Hepatocyte (in vitro differentiated cells): Measurements from ENCODE around the gene RAB22A. TPM values are rescaled to one million over a fixed set of nuclear protein-coding genes. Genes with fewer than 3 reads are reported as not detected.
A peak's percentile ranks its signal among the peaks of the same experiment; 100 is the strongest.
"Not testable (repeated sequence)": the region's sequence is repeated elsewhere in the genome, so short reads cannot be mapped to it uniquely, and the experiment has no call there.

ENCODE experiments used
- DNase-seq: peaks from one replicate; pipeline ENCODE4 v3.0.0-alpha.2; 2016; ENCODE audit warnings: low spot score
- H2AFZ ChIP-seq: fragments of 200-600 bp; sonication (generic); 2 replicates; pipeline ENCODE4 v1.6.0; 2016; ENCODE audit warnings: antibody characterized with exemption, mild to moderate bottlenecking
- H3K27ac ChIP-seq: fragments of 200-600 bp; sonication (generic); 2 replicates; pipeline ENCODE4 v1.5.1; 2016; ENCODE audit warnings: mild to moderate bottlenecking
- H3K27me3 ChIP-seq: fragments of 200-600 bp; sonication (generic); 2 replicates; pipeline ENCODE4 v1.6.1; 2016
- H3K36me3 ChIP-seq: fragments of 200-600 bp; sonication (generic); replicated peaks from 2 replicates; pipeline ENCODE4 v1.5.1; 2016; ENCODE audit warnings: low read depth; ENCODE audit not compliant: insufficient read depth
- H3K4me1 ChIP-seq: fragments of 200-600 bp; sonication (generic); 2 replicates; pipeline ENCODE4 v1.5.1; 2016; ENCODE audit warnings: mild to moderate bottlenecking, moderate library complexity; ENCODE audit not compliant: insufficient read depth
- H3K4me2 ChIP-seq: fragments of 200-600 bp; sonication (generic); 2 replicates; pipeline ENCODE4 v1.6.0; 2016
- H3K4me3 ChIP-seq: fragments of 200-600 bp; sonication (generic); 2 replicates; pipeline ENCODE4 v1.5.1; 2016; ENCODE audit warnings: mild to moderate bottlenecking
- H3K79me2 ChIP-seq: fragments of 200-600 bp; sonication (generic); 2 replicates; pipeline ENCODE4 v1.6.0; 2017; ENCODE audit warnings: mild to moderate bottlenecking
- H3K9me2 ChIP-seq: fragments of 200-600 bp; sonication (generic); replicated peaks from 2 replicates; pipeline ENCODE4 v1.6.0; 2017; ENCODE audit warnings: mild to moderate bottlenecking; ENCODE audit not compliant: insufficient read depth
- H3K9me3 ChIP-seq: fragments of 200-600 bp; sonication (generic); 2 replicates; pipeline ENCODE4 v1.5.1; 2016; ENCODE audit warnings: low read depth, mild to moderate bottlenecking
- H4K20me1 ChIP-seq: fragments of 200-600 bp; sonication (generic); 2 replicates; pipeline ENCODE4 v1.6.0; 2016; ENCODE audit warnings: mild to moderate bottlenecking; ENCODE audit not compliant: insufficient read depth, poor library complexity, severe bottlenecking
- EZH2 ChIP-seq: fragments of 200-600 bp; sonication (generic); IDR thresholded peaks from 2 replicates; pipeline ENCODE4 v1.6.1; 2016; ENCODE audit warnings: antibody characterized with exemption, mild to moderate bottlenecking, borderline replicate concordance
- EZH2phosphoT487 ChIP-seq: fragments of 200-600 bp; sonication (generic); IDR thresholded peaks from one replicate; pipeline ENCODE4 v1.6.1; 2018; ENCODE audit warnings: antibody characterized with exemption, mild to moderate bottlenecking, low read depth, moderate library complexity; ENCODE audit not compliant: unreplicated experiment, severe bottlenecking
- WGBS: methylation state at CpG from one replicate; pipeline ENCODE4 v1.1.6; 2016; ENCODE audit warnings: low lambda C conversion rate; ENCODE audit errors: missing lambda C conversion rate; 5-methylcytosine and 5-hydroxymethylcytosine counted together
- polyA plus RNA-seq: library from polyadenylated mRNA; unstranded; fragments of >200 nt; fragmentation: Nextera tagmentation; extraction: Ambion mirVana; gene quantifications from 2 replicates; pipeline ENCODE4 v1.2.1, GENCODE V29; 2016
- total RNA-seq: library from RNA; depleted of rRNA; stranded (reverse); fragments of >200 nt; gene quantifications from 2 replicates; pipeline ENCODE4 v1.2.3, GENCODE V29; 2014
- TF ChIP-seq, protein P1 (sequence below): fragments of 200-600 bp; sonication (generic); IDR thresholded peaks from 2 replicates; pipeline ENCODE4 v1.5.1; 2016; ENCODE audit warnings: antibody characterized with exemption, mild to moderate bottlenecking; ENCODE audit not compliant: poor library complexity

Gene RAB22A
- total and polyA plus RNA-seq, 2 experiments from 2014 or later: 18.4 to 26.9 TPM

DNA sequence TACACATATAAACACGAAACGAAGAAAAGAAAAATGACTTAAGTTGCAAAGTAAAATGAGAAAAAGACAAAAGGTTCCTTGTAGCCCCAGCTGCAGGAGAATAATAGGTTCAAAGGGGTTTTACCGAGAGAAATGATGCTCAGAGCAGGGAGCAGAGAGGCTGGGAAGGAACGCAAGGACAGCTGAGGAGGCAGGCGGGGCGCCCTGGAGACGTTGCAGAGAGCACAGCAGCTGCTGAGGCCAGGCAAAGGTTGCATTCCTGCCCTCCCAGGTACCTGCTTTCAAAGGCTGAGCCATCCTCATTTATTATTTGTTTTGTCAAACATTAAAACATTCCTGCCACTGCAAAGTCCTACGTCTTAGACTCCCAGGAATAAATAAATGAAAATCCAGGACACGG, 63.3 kb downstream of the RAB22A start:
- no peaks in the 10 kb centered on the region for H3K36me3 ChIP-seq
- H3K27me3 ChIP-seq: no peaks in the 10 kb centered on the region
- H3K9me2 ChIP-seq: no peaks in the 10 kb centered on the region
- TF ChIP-seq, protein P1, sequence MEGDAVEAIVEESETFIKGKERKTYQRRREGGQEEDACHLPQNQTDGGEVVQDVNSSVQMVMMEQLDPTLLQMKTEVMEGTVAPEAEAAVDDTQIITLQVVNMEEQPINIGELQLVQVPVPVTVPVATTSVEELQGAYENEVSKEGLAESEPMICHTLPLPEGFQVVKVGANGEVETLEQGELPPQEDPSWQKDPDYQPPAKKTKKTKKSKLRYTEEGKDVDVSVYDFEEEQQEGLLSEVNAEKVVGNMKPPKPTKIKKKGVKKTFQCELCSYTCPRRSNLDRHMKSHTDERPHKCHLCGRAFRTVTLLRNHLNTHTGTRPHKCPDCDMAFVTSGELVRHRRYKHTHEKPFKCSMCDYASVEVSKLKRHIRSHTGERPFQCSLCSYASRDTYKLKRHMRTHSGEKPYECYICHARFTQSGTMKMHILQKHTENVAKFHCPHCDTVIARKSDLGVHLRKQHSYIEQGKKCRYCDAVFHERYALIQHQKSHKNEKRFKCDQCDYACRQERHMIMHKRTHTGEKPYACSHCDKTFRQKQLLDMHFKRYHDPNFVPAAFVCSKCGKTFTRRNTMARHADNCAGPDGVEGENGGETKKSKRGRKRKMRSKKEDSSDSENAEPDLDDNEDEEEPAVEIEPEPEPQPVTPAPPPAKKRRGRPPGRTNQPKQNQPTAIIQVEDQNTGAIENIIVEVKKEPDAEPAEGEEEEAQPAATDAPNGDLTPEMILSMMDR: no peak
- no peak for TF ChIP-seq EZH2phosphoT487
- no peak for TF ChIP-seq EZH2
- H3K9me3 ChIP-seq: no peaks in the 10 kb centered on the region
- no peaks in the 10 kb centered on the region for H3K79me2 ChIP-seq
- H3K27ac ChIP-seq: no peak overlapping the region
- DNase-seq: peak; percentile 62
- H4K20me1 ChIP-seq: no peaks in the 10 kb centered on the region
- WGBS: 49% methylated on average over 9 of the region's 9 CpGs
- H3K4me2 ChIP-seq: no peak overlapping the region
- no peaks in the 10 kb centered on the region for H3K4me1 ChIP-seq
- no peak overlapping the region for H2AFZ ChIP-seq
- no peak overlapping the region for H3K4me3 ChIP-seq

DNA sequence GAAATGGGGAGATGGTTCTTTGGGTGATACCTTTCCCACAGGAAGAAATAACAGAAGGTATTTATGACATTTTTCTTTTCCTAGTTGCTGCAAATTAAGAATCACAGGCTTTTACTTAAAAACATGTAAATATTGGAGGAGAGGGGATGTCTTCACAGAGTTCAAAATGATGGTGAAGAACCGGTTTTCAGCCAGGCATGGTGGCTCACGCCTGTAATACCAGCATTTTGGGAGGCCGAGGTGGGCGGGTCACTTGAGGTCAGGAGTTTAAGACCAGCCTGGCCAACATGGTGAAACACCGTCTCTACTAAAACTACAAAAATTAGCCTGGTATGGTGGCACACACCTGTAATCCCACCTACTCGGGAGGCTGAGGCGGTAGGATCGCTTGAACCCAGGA, 63.8 kb downstream of the RAB22A start:
- H3K4me2 ChIP-seq, H3K36me3 ChIP-seq, H3K4me1 ChIP-seq, H3K9me2 ChIP-seq, H2AFZ ChIP-seq, DNase-seq, H3K27me3 ChIP-seq, H3K4me3 ChIP-seq, H4K20me1 ChIP-seq, H3K9me3 ChIP-seq, H3K79me2 ChIP-seq: not testable (repeated sequence)
- peak overlapping the region; percentile 24 for H3K27ac ChIP-seq
- 92% methylated on average over 8 of the region's 8 CpGs for WGBS

DNA sequence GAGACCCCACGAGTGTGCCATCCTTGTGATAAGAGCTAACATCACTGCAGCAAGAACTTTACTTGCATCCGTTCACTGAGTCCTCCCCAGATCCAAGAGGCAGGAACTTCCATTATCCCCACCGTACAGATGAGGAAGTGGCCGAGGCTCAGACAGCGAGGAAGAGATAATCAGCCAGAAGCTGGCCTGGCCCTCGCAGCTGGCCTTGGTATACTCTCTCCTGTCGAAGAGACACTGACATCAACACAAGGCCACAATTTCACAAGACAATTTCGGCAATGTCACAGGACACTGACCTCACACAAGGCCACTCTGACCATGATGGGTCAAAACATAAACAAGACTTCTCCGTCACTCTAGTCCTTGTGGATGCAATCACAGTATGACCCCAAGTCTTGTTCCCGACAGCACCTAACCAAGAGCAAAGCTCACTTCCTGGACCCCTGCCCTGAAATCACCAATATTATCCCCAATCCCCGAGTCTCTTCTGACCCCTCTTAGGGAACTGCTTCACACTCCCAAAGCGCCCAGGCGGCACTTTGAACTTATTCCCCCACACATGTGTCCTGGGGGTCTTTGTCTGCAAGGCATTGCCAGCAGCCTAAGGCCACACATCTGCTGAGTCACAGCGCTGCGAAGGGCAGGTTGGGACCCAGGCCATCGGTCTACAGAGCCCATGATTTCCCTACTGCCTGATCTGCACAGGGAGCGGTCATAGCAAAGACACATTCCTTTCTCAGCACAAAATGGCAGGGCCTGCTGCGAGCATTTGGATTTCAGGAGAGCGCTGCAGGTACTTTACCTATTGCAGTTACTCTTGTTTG, 64.7 kb downstream of the RAB22A start:
- H3K27ac ChIP-seq: no peak overlapping the region
- no peaks in the 10 kb centered on the region for H3K27me3 ChIP-seq
- no peak overlapping the region for H3K4me3 ChIP-seq
- no peak for DNase-seq
- H2AFZ ChIP-seq: no peak overlapping the region
- TF ChIP-seq EZH2 (no peak), EZH2phosphoT487 (no peak)
- TF ChIP-seq, protein P1: no peak
- no peaks in the 10 kb centered on the region for H3K4me1 ChIP-seq
- H4K20me1 ChIP-seq: no peaks in the 10 kb centered on the region
- WGBS: 84% methylated on average over 19 of the region's 19 CpGs
- no peak overlapping the region for H3K4me2 ChIP-seq
- H3K9me2 ChIP-seq: no peaks in the 10 kb centered on the region
- H3K36me3 ChIP-seq: no peaks in the 10 kb centered on the region
- H3K9me3 ChIP-seq: no peaks in the 10 kb centered on the region
- H3K79me2 ChIP-seq: no peaks in the 10 kb centered on the region

DNA sequence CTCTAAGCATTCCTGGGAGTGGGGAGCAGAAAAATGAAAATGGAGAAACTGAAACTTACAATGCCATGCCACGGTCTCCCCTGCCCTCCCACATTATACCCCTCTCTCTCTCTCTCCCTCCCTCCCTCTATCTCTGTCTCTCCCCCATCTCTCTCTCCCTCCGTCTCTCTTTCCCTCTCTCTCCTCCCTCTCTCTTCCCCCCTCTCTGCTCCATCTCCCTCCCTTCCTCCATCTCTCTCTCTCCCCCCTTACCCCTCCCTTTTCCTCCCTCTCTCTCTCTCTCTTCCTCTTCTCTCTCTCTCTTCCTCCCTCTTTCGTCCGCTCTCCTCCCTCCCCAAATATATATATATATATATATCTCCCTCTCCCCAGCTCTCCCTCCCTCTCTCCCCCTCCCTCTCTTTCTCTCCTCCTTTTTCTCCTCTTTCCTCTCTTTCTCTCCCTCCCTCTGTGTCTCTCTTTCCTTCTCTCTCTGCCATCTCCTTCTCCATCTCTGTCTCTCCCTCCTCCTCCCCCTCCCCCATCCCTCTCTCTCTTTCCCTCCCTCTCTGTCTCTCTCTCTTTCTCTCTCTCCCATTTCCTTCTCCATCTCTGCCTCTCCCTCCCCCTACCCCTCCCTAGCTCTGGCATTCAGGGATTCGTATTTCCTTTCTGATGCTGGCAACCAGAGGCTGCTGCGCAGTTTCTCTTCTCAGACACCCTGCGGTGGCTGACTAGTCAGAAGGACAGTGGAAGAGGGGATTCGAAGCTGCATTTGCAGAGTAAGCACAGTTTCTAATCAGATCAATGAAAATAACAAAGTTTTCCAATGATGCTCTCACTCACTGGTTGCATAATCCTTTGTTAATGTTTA, 65.6 kb downstream of the RAB22A start:
- TF ChIP-seq, protein P1: no peak
- no peak for TF ChIP-seq EZH2
- TF ChIP-seq EZH2phosphoT487: no peak
- peak; percentile 25 for DNase-seq
- H3K9me3 ChIP-seq: no peaks in the 10 kb centered on the region
- no peak overlapping the region for H3K4me2 ChIP-seq
- no peaks in the 10 kb centered on the region for H3K36me3 ChIP-seq
- no peak overlapping the region for H3K4me3 ChIP-seq
- no peaks in the 10 kb centered on the region for H3K27me3 ChIP-seq
- no peaks in the 10 kb centered on the region for H3K9me2 ChIP-seq
- no peak overlapping the region for H2AFZ ChIP-seq
- no peaks in the 10 kb centered on the region for H3K4me1 ChIP-seq
- no peak overlapping the region for H3K27ac ChIP-seq
- H4K20me1 ChIP-seq: no peaks in the 10 kb centered on the region
- no peaks in the 10 kb centered on the region for H3K79me2 ChIP-seq
- WGBS: 54% methylated on average over 5 of the region's 8 CpGs
